ENCODE data around the gene EPHA6. TPM values are rescaled to one million over a fixed set of nuclear protein-coding genes. Genes with fewer than 3 reads are reported as not detected.

The EPHA6 gene
- total RNA-seq, 1 experiment from 2014 or later: 0.79 TPM

DNA sequence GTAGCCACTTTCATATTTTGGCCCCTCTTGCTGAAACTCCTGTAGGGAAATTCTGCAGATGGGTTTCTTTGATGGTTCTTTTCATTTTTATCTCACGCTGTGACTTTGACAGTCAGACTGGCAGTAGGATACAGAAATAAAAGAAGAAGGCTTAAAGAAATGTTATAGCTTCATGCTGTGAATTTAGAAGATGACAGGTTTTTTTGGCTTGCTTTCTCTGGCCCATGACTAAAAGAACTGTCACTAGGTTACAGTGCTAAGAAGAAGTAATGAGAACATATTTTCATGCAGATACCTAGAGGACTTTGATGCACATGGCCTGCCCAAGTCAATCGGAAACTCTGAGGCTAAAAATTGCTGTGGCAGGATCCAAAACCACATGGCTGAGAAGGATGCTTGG is 334.5 kb downstream of the EPHA6 start:
- no peak for DNase-seq (ENCODE audit: low read depth)

DNA sequence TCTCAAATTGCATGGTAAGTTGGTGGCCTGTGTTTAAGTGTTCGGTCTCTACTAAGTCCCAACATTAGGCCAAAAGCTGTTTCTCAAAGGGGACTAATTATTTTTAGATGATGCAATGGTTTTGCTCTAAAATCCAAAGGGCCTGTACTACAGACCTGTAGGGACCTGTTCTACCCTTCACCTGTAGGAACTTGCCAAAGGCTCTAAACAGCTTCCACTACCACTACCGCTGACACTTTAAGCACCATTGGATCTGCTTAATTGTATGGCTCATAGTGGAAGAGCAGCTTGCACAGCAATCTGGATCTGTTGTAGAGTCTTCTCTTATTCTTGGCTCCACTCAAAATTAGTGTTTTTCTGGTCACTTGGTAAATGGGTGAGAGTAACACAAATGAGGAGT is 346.8 kb downstream of the EPHA6 start:
- DNase-seq (ENCODE audit: low read depth): no peak

DNA sequence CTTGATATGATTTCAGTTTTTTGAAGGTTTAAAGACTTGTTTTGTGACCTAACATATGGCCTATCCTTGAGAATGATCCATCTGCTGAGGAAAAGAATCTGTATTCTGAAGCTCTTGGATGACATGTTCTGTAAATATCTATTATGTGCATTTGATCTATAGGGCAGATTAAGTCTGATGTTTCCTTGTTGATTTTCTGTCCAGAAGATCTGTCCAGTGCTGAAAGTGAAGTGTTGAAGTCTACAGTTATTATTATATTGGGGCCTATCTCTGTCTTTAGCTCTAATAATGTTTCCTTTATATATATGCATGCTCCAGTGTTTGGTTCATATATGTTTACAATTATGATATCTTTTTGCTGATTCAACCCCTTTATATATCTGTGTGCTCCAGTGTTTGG is 362.8 kb downstream of the EPHA6 start:
- DNase-seq (ENCODE audit: low read depth): no peak

DNA sequence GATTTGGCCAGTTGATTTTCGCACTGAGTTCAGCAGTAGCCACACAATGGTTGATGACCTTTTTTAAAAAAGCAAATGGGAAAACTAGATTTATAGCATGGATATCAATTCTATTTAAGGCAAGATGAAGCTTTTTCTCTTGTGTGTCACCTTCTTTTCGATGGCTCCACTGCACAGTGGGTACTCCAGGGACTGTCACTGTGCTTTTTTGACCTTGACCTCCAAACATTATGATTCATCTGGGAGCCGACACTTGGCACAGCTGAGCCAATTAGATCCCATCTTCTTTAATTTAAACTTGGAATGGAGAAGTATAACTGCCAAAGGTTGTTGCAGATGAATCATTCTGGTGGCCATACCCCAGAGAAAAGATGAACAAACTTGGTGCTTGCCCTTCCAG is 367.3 kb downstream of the EPHA6 start:
- DNase-seq (ENCODE audit: low read depth): peak; percentile 9

DNA sequence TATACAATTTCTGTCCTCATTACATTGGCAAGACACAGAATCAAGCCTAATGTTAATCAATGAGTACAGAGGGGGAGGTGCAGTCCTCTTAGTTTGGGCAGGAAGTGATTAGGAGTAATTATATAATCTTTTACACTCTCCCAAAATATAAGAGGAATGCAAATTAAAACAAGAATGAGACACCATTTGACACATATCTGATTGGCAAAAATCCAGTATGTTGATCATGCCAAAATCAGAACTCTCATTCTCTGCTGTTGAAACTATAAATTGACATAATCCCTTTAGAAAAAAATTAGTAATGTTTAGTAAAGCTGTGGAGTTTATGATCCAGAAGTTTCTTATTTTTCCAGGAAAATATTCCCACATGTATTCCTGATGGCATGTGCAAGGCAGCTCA is 373.4 kb downstream of the EPHA6 start:
- no peak for DNase-seq (ENCODE audit: low read depth)

DNA sequence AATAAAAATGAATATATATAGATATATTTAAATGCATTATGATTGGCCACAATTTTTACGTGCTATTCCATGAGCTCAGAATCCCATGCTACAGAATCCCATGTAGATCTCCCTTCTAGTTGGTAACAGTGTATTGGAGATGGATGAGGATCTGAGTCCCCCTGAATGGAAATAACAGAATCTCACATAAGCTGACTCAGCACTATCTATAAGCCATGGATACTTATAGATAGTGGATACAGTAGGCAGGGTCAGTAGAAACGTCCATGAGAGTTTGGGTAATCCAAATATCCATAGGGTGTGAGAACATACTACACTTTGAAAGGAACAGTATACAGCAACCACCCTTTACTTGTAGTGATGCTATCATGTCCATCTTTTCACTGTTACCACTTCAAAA is 375.4 kb downstream of the EPHA6 start:
- no peak for DNase-seq (ENCODE audit: low read depth)

DNA sequence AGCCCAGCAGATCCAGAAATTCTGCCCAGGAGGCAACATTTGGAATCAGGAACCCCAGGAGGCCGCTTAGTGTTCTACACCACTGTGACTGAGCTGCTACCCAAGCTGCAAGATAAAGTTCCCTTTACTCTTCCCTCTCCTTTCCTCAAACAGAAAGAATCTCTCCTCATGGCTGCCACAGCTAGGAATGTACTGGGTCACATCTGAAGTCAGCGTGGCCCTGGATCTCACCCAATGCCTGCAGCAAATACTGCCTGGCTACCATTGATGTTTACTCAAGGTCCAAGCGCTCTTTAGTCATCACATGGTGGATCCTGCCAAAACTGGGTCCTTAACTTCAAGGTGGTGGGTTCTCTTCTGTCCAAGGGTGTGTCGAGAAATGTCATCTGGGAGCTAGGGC is 382.7 kb downstream of the EPHA6 start:
- DNase-seq (ENCODE audit: low read depth): no peak

DNA sequence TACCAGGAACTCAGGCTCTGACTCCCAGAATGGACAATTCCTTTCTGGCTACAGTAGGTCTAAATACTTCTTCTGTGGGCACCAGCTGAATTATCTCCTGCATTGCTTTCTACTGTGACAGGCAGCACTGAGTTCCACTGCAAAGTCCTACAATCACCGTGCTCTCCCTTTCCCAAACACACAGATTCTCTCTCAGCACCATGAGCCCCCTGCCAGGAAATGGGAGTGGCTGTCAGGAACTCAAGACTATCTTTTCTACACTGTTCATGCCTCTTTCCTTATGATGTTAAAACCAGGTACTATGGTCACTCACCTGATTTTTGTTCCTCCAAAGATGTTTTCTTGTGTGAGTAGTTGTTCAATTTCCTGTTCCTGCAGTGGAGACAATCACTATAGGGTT is 383.4 kb downstream of the EPHA6 start:
- DNase-seq (ENCODE audit: low read depth): no peak

DNA sequence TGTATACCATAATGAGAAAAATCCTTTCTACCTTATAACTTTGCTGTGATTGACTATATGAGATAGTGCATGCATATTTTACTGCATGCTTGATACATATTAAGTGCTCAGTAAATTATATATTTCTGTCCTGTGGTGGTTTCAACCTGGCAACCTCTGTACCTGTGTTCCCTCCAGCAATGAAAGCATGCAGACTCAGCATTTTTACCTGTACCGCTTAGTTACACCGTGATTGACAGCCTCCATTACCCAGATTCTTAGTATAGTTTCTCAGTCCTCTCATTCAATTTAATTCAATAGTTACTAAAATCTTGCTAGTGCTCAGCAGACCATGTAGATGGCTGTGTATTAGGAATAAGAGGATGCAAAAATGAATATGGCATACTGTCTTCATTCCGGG is 386.0 kb downstream of the EPHA6 start:
- DNase-seq (ENCODE audit: low read depth): no peak

DNA sequence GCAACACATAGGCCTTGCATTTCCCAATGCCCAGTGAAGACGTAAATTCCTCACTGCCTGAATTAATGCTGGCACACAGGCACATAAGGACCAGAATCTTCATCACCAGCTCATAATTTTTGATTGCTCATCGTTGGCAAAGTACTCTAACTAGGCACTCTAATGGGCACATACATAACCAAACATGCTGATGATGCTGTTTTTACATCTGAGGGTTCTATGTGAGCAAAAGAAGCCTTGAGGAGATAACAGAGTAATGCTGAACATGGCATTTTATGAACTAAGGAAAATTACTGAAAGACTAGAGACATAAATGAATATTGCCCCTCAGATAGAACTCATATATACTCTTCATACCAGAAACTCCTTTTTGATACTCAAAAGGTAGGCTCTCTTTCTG is 387.4 kb downstream of the EPHA6 start:
- DNase-seq (ENCODE audit: low read depth): no peak

DNA sequence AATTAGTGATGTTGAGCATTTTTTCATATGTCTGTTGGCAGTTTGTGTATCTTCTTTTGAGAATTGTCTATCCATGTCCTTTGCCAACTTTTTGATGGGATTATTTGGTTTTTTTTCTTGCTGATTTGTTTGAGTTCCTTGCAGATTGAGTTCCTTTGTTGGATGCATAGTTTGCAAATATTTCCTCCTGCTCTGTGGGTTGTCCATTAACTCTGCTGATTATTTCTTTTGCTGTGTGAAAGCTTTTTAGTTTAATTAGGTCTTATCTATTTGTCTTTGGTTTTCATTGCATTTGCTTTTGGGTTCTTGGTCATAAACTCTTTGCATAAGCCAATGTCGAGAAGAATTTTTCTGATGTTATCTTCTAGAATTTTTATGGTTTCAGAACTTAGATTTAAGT is 414.6 kb downstream of the EPHA6 start:
- DNase-seq (ENCODE audit: low read depth): no peak

DNA sequence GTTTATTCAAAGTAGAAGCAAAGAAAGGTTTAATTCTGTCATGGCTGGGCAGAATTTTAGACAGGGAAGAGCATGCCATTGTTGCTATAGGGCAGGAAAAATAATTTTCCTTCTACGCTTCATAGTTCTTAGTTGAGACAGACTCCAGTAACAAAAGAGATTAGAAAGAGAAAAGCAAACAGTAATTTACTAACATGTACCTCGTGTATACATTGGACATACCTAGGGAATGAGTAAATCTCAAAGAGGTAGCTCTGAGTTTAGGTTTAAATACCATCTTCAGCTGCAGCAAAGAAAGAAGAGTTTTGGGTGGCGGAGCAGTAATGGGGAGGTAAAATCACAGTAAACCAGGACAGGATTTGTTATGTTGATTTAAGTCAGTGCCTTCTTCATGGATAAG is 416.1 kb downstream of the EPHA6 start:
- no peak for DNase-seq (ENCODE audit: low read depth)

DNA sequence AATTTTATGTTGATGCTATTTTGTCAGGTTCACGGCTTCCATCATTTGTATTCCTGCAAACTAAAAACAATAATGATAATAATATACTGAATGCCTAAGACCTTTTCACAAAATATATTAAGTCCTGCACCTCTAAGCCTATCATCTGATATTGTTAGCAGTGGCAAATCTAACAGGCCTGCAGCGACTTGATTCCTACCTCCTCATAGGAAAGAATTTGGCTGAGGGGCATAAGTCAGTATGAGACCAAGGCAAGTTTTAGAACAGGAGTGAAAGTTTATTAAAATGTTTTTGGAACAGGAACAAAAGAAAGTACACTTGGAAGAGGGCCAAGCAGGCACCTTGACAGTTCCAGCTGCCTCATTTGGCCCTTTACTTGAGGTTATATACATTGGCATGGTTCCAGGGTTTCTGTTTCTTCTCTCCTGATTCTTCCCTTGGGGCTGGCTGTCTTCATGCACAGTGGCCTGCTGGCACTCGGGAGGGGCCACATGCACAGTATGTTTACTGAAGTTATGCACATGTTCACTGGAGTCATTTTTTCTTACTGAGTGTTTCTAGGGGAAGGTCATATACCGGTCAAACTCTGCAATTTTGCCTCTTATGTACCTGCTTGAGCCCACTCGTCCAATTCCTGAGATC is 418.1 kb downstream of the EPHA6 start:
- DNase-seq (ENCODE audit: low read depth): peak; percentile 1

DNA sequence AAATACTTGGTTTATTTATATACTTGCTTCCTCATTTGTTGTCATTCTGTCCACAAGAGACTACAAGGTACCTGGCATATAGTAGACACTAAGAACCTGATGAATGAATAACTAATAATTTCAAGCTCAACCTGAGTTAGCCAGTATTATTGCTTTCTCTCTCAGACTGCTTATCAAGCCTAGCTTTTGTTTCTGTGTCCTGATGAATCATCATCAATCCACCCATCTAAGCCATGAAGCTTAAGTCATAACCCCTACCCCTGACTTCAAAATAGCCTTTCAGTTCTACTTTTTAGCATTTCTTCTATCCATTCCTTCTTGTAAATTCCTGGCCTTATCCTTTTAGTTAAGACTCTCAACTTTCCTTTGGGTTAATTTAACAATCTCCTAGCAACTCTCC is 420.8 kb downstream of the EPHA6 start:
- peak; percentile 7 for DNase-seq (ENCODE audit: low read depth)

DNA sequence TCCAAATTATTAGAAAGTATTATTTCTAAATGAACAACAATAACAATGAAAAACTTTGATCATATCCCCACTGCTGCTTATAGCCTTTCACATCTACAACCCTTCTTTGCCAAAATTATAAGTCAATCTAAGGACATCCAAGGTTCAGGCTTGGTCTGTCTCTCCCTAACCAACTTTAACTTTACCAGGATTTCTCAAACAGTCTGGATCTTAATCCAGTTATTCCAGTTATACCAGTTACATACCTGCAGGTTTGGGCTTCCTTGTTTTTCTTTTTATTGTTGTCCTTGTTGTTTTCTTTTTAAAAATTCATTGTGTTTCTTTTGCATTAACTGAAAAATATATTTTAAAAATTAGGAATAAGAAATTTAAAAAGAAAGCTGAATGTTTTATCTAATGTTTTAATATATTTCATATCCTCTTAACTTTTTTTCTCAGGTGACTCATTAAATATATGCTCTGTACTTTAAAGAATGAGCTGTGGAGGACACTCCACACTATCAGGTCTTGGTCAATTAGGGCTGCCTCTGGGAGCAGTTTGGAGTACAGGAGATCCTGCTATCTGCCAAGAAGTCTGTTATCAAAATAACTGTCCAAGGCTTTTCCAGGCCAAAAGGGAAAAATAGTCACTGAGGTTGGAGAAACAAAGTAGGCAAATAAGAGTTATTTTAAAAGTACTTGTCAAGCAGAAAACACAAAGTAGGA is 421.4 kb downstream of the EPHA6 start:
- DNase-seq (ENCODE audit: low read depth): no peak

DNA sequence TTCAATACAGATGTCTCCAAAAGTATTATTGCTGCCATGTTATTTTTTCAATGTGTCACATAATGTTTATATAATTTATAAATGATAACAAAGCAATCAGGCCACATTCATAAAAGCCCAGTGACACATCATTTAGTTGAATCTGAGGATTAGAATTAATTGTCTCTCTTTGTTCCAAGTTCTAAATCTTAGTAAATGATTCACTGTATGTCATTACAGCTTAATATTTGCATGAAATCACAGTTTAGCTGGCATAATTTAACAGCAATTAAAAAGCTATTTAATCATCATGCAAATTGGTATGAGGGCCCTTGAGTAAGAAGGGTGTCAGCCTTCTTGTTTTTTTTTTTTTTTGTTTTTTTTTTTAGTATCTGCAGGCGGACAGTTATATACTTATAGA is 427.0 kb downstream of the EPHA6 start:
- DNase-seq (ENCODE audit: low read depth): no peak

DNA sequence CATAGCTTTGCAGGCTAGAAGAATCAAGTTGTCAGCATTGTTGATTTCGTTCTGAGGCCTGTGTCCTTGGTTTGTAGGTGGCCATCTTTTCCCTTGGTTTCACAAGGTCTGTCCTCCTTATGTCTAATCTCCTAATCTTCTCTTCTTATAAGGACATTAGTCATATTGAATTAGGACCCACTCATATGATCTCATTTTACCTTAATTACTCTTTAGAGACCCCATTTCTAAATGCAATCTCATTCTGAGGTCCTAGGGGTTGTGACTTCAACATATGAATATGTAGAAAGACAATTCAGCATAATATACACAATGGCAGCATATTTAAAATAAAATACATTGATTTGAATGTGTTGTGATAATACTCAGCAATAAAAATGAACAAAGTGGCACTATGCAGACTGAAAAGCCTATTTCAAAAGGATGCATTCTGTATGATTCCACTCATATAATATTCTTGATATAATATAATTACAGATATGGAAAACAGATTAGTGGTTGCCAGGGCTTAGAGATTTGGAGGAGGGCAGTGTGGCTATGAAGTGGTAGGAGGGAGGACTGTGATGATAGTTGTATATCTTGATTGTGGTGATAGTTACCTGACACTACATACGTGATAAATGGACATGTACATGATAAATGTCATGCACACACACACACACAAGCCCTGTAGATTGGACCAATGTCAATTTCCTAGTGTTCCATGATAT is 431.0 kb downstream of the EPHA6 start:
- no peak for DNase-seq (ENCODE audit: low read depth)

DNA sequence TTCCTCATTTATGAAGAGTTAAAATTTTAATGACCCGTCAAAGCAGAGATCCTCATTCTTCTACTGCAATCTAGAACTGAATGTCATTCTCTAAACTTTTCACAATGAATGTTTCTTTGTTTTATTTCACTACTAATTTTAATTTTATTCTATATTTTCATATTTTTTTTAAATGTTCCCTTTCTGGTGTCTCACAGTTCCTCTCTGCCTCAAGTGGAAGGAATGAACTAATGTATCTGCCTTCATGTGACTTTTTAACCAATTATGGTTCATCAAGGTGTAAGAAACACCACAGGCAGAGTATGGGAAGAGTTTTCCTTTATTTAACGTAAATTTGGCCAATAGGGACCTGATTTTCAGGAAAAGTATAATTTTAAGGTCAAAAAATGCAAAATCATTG is 441.7 kb downstream of the EPHA6 start:
- no peak for DNase-seq (ENCODE audit: low read depth)

DNA sequence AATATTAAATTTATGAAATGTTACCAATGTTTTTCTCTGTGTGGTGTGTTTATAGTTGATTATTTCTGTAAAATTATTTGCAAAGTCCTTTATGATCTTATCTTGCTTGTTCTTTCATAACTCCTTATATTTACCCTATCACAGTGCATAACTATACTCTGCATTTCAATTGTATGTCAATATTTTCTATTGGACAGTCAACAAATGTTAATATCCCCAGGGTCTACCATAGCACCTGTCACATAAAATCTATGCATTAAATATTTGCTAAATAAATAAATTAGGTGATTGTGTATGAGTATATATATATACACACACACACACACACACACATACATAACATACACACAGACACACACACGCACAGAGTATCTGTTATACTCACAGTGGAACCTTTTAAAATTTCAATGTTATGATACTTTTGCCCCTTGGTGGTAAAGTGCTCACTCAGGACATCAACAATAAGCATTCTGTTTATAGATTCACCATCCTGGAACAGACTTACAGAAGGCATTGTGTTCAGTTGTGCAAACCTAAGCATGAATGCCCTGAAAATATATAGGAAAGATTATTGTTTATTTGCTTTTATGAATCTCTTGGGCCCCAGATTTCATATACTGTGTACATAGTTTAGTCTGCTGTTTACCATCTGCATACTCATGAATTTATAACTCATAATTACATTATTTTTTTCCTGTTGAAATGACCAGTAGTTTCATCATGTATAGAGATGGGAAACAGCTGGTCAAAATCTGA is 443.7 kb downstream of the EPHA6 start:
- DNase-seq (ENCODE audit: low read depth): no peak

DNA sequence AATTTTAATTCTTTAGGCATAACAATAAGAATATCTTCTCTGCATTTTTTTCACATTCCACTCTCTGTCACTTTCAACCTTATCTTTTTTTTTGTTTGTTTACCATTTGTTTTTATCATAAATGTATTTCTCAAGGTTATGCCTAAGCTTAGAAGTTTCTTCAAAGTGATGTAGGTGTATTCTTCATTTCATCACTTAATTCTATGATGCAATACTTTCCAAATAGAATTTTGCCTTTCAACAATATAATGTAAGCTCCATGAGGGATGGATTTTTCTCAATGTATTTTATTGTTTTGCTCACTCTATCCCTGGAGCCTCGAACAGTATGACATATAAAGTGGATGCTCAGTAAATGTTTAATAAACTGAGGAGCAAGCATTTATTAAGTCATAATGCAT is 444.9 kb downstream of the EPHA6 start:
- no peak for DNase-seq (ENCODE audit: low read depth)

DNA sequence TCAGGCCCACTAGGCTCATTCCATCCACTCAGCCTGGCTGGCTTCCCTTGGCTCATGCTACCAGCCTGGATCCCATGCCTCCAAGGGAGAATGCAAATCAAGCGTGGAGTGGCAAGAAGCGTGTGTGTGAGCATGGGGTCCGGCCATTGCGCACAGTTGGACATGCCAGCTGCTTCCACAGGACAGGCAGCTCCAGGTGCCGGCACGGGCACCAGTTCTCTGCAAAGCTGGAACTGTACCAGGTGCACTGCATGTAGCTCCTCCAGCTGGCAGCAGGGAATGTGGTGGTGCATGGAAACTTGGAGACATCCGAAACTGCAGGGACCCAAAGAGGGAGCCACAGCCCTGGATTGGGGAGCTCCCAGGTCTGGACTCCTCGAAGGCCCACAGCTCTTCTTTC is 449.8 kb downstream of the EPHA6 start:
- DNase-seq (ENCODE audit: low read depth): no peak

Data from HT1080 (cell line).